WTC11 (cell line): ENCODE results near the gene LCE3A. TPM values are rescaled to one million over a fixed set of nuclear protein-coding genes. Genes with fewer than 3 reads are reported as not detected.

Experiments
- ATAC-seq: fragments of 200-7000 bp; cut with Tn5 transposase; 2 replicates; pipeline ENCODE4 v1.10.0; 2021; ENCODE audit warnings: mild to moderate bottlenecking, moderate library complexity
- CTCF ChIA-PET: fragments of 300-600 bp; sonication (Branson Sonifier 250); formaldehyde crosslinking; loops from one replicate; lab custom pipeline; 2021; ENCODE audit warnings: antibody characterized with exemption; lab: Charles Lee
- POLR2A ChIA-PET: fragments of 350-600 bp; sonication (Branson Sonifier 250); formaldehyde crosslinking; loops from one replicate; lab custom pipeline; 2021; ENCODE audit warnings: antibody characterized with exemption; lab: Charles Lee
- DNase-seq: peaks from one replicate; pipeline ENCODE4 v3.0.0; 2021; ENCODE audit warnings: low spot score
- H3K27ac Mint-ChIP-seq: 2 replicates; pipeline ENCODE4 v1.8.0; 2021; ENCODE audit warnings: mixed read lengths
- H3K27me3 Mint-ChIP-seq: 2 replicates; pipeline ENCODE4 v1.8.0; 2021; ENCODE audit warnings: low read depth, mild to moderate bottlenecking, moderate library complexity, mixed read lengths
- H3K36me3 Mint-ChIP-seq: 2 replicates; pipeline ENCODE4 v1.8.0; 2021; ENCODE audit warnings: mixed read lengths
- H3K4me1 Mint-ChIP-seq: 2 replicates; pipeline ENCODE4 v1.8.0; 2022; ENCODE audit warnings: mixed read lengths
- H3K4me3 Mint-ChIP-seq: 2 replicates; pipeline ENCODE4 v1.8.0; 2021; ENCODE audit warnings: mild to moderate bottlenecking, moderate library complexity, mixed read lengths
- H3K9me3 Mint-ChIP-seq: 2 replicates; pipeline ENCODE4 v1.8.0; 2021; ENCODE audit warnings: mixed read lengths
- ATF1 ChIP-seq: sonication (generic); formaldehyde crosslinking; IDR thresholded peaks from 2 replicates; pipeline ENCODE4 v1.8.1; 2023; ENCODE audit warnings: mild to moderate bottlenecking, moderate library complexity, missing genetic modification reagents
- ATF3 ChIP-seq: sonication (generic); formaldehyde crosslinking; conservative IDR thresholded peaks from 2 replicates; pipeline ENCODE4 v1.8.1; 2022; ENCODE audit warnings: mild to moderate bottlenecking, missing genetic modification reagents
- CREB1 ChIP-seq: sonication (generic); formaldehyde crosslinking; IDR thresholded peaks from 2 replicates; pipeline ENCODE4 v1.8.0; 2023; ENCODE audit warnings: mild to moderate bottlenecking, missing genetic modification reagents
- ELF4 ChIP-seq: sonication (generic); formaldehyde crosslinking; IDR thresholded peaks from 2 replicates; pipeline ENCODE4 v1.8.1; 2022; ENCODE audit warnings: low read depth, mild to moderate bottlenecking, moderate library complexity, missing genetic modification reagents
- ESRRA ChIP-seq: sonication (generic); formaldehyde crosslinking; IDR thresholded peaks from 2 replicates; pipeline ENCODE4 v1.8.1; 2022; ENCODE audit warnings: mild to moderate bottlenecking, missing genetic modification reagents, borderline replicate concordance
- FOXK1 ChIP-seq: sonication (generic); formaldehyde crosslinking; IDR thresholded peaks from 2 replicates; pipeline ENCODE4 v1.8.0; 2022; ENCODE audit warnings: mild to moderate bottlenecking, moderate library complexity, missing genetic modification reagents
- FOXP1 ChIP-seq: sonication (generic); formaldehyde crosslinking; IDR thresholded peaks from 2 replicates; pipeline ENCODE4 v1.8.0; 2022; ENCODE audit warnings: missing genetic modification reagents, mild to moderate bottlenecking, moderate library complexity, borderline replicate concordance
- GRHL2 ChIP-seq: fragments of 250-450 bp; sonication (Bioruptor Pico); IDR thresholded peaks from 2 replicates; pipeline ENCODE4 v1.8.0; 2022; ENCODE audit warnings: mild to moderate bottlenecking, moderate library complexity; ENCODE audit not compliant: insufficient replicate concordance, severe bottlenecking
- IRF1 ChIP-seq: sonication (generic); formaldehyde crosslinking; IDR thresholded peaks from 2 replicates; pipeline ENCODE4 v1.8.0; 2023; ENCODE audit warnings: missing genetic modification reagents
- KAT7 ChIP-seq: sonication (generic); formaldehyde crosslinking; IDR thresholded peaks from 2 replicates; pipeline ENCODE4 v1.8.1; 2023; ENCODE audit warnings: missing genetic modification reagents, mild to moderate bottlenecking, borderline replicate concordance
- NFYB ChIP-seq: sonication (generic); formaldehyde crosslinking; conservative IDR thresholded peaks from 2 replicates; pipeline ENCODE4 v1.8.0; 2022; ENCODE audit warnings: low read depth, missing genetic modification reagents
- NR1H2 ChIP-seq: sonication (generic); formaldehyde crosslinking; IDR thresholded peaks from 2 replicates; pipeline ENCODE4 v1.9.0; 2021; ENCODE audit warnings: mild to moderate bottlenecking, moderate library complexity, missing genetic modification reagents
- SMAD3 ChIP-seq: sonication (generic); formaldehyde crosslinking; IDR thresholded peaks from 2 replicates; pipeline ENCODE4 v1.8.0; 2022; ENCODE audit warnings: missing genetic modification reagents, mild to moderate bottlenecking, borderline replicate concordance
- SP1 ChIP-seq: sonication (generic); formaldehyde crosslinking; conservative IDR thresholded peaks from 2 replicates; pipeline ENCODE4 v1.8.1; 2022; ENCODE audit warnings: missing genetic modification reagents
- TCF7 ChIP-seq: sonication (generic); formaldehyde crosslinking; IDR thresholded peaks from 2 replicates; pipeline ENCODE4 v1.8.0; 2022; ENCODE audit warnings: mild to moderate bottlenecking, low read depth, missing genetic modification reagents, moderate library complexity
- ZBTB21 ChIP-seq: sonication (generic); formaldehyde crosslinking; IDR thresholded peaks from 2 replicates; pipeline ENCODE4 v1.8.1; 2023; ENCODE audit warnings: mild to moderate bottlenecking, missing genetic modification reagents, borderline replicate concordance
- ZMAT4 ChIP-seq: fragments of 250-450 bp; sonication (Bioruptor Pico); IDR thresholded peaks from 2 replicates; pipeline ENCODE4 v1.9.0; 2021; ENCODE audit warnings: mild to moderate bottlenecking
- ZNF121 ChIP-seq: sonication (generic); formaldehyde crosslinking; IDR thresholded peaks from 2 replicates; pipeline ENCODE4 v1.8.0; 2023; ENCODE audit warnings: missing genetic modification reagents
- ZNF138 ChIP-seq: sonication (generic); formaldehyde crosslinking; conservative IDR thresholded peaks from 2 replicates; pipeline ENCODE4 v1.8.1; 2022; ENCODE audit warnings: mild to moderate bottlenecking, moderate library complexity, missing genetic modification reagents
- ZNF423 ChIP-seq: fragments of 250-450 bp; sonication (Bioruptor Pico); IDR thresholded peaks from 2 replicates; pipeline ENCODE4 v2.1.2; 2022; ENCODE audit warnings: mild to moderate bottlenecking, moderate library complexity
- total RNA-seq: library from RNA; stranded (reverse); gene quantifications from 3 replicates; pipeline ENCODE4 v1.2.3, GENCODE V29; 2021
- TF ChIP-seq, protein P1 (sequence below): sonication (generic); formaldehyde crosslinking; IDR thresholded peaks from 2 replicates; pipeline ENCODE4 v1.8.0; 2023; ENCODE audit warnings: mild to moderate bottlenecking, missing genetic modification reagents
- TF ChIP-seq, protein P2 (sequence below): sonication (generic); formaldehyde crosslinking; IDR thresholded peaks from 2 replicates; pipeline ENCODE4 v1.8.1; 2023; ENCODE audit warnings: mild to moderate bottlenecking, missing genetic modification reagents, borderline replicate concordance
- TF ChIP-seq, protein P3 (sequence below): sonication (generic); formaldehyde crosslinking; IDR thresholded peaks from 2 replicates; pipeline ENCODE4 v1.8.1; 2022; ENCODE audit warnings: mild to moderate bottlenecking, missing genetic modification reagents, moderate library complexity, borderline replicate concordance
- TF ChIP-seq, protein P4 (sequence below): sonication (generic); formaldehyde crosslinking; IDR thresholded peaks from 2 replicates; pipeline ENCODE4 v1.8.1; 2022; ENCODE audit warnings: low read depth, mild to moderate bottlenecking, moderate library complexity, missing genetic modification reagents, borderline replicate concordance
- TF ChIP-seq, protein P5 (sequence below): sonication (generic); formaldehyde crosslinking; IDR thresholded peaks from 2 replicates; pipeline ENCODE4 v1.8.0; 2022; ENCODE audit warnings: mild to moderate bottlenecking, missing genetic modification reagents

The LCE3A gene
- total RNA-seq, 1 experiment from 2014 or later, result not detected

DNA sequence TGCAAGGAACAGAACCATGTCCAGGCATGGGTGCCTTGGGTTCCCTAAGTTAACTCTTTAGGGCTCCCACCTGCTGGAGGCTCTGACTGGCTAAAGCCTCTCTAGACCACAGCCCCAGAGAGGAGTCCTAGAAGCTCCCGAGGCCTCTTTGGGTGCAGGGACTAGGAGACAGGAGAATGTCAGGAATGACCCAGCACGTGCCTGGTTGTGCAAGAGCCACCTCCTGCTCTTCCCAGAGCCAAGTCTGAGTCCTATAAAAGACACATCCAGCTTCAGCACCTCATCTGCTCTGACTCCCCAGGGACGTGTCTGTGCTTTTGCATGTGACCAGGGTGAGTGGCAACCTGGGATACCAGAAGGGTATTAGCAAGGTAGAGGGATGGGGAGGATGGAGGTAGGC is 40.2 kb upstream of the LCE3A start, which contains the start of gene LCE2D (continued):
- no peak for TF ChIP-seq CREB1 (CRISPR knock-in tag)
- TF ChIP-seq, protein P1, sequence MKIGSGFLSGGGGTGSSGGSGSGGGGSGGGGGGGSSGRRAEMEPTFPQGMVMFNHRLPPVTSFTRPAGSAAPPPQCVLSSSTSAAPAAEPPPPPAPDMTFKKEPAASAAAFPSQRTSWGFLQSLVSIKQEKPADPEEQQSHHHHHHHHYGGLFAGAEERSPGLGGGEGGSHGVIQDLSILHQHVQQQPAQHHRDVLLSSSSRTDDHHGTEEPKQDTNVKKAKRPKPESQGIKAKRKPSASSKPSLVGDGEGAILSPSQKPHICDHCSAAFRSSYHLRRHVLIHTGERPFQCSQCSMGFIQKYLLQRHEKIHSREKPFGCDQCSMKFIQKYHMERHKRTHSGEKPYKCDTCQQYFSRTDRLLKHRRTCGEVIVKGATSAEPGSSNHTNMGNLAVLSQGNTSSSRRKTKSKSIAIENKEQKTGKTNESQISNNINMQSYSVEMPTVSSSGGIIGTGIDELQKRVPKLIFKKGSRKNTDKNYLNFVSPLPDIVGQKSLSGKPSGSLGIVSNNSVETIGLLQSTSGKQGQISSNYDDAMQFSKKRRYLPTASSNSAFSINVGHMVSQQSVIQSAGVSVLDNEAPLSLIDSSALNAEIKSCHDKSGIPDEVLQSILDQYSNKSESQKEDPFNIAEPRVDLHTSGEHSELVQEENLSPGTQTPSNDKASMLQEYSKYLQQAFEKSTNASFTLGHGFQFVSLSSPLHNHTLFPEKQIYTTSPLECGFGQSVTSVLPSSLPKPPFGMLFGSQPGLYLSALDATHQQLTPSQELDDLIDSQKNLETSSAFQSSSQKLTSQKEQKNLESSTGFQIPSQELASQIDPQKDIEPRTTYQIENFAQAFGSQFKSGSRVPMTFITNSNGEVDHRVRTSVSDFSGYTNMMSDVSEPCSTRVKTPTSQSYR, result no peak
- no peak for TF ChIP-seq ZNF423 (CRISPR knock-in tag)
- no peak for TF ChIP-seq ELF4 (CRISPR knock-in tag)
- no peak for TF ChIP-seq ATF1 (CRISPR knock-in tag)
- TF ChIP-seq FOXP1, result no peak
- TF ChIP-seq, protein P2, sequence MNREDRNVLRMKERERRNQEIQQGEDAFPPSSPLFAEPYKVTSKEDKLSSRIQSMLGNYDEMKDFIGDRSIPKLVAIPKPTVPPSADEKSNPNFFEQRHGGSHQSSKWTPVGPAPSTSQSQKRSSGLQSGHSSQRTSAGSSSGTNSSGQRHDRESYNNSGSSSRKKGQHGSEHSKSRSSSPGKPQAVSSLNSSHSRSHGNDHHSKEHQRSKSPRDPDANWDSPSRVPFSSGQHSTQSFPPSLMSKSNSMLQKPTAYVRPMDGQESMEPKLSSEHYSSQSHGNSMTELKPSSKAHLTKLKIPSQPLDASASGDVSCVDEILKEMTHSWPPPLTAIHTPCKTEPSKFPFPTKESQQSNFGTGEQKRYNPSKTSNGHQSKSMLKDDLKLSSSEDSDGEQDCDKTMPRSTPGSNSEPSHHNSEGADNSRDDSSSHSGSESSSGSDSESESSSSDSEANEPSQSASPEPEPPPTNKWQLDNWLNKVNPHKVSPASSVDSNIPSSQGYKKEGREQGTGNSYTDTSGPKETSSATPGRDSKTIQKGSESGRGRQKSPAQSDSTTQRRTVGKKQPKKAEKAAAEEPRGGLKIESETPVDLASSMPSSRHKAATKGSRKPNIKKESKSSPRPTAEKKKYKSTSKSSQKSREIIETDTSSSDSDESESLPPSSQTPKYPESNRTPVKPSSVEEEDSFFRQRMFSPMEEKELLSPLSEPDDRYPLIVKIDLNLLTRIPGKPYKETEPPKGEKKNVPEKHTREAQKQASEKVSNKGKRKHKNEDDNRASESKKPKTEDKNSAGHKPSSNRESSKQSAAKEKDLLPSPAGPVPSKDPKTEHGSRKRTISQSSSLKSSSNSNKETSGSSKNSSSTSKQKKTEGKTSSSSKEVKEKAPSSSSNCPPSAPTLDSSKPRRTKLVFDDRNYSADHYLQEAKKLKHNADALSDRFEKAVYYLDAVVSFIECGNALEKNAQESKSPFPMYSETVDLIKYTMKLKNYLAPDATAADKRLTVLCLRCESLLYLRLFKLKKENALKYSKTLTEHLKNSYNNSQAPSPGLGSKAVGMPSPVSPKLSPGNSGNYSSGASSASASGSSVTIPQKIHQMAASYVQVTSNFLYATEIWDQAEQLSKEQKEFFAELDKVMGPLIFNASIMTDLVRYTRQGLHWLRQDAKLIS (CRISPR knock-in tag), result no peak
- no peak for TF ChIP-seq KAT7 (CRISPR knock-in tag)

- H3K27ac Mint-ChIP-seq, result no peak overlapping the region
- DNase-seq (no peak), ATAC-seq (no peak)
- CTCF ChIA-PET, result no interaction called here
- POLR2A ChIA-PET, result no interaction called here
- no peak overlapping the region for H3K4me3 Mint-ChIP-seq
- no peaks in the 10 kb centered on the region for H3K4me1 Mint-ChIP-seq
- peaks cover 87% of the 10 kb centered on the region for H3K9me3 Mint-ChIP-seq
- TF ChIP-seq, protein P3, sequence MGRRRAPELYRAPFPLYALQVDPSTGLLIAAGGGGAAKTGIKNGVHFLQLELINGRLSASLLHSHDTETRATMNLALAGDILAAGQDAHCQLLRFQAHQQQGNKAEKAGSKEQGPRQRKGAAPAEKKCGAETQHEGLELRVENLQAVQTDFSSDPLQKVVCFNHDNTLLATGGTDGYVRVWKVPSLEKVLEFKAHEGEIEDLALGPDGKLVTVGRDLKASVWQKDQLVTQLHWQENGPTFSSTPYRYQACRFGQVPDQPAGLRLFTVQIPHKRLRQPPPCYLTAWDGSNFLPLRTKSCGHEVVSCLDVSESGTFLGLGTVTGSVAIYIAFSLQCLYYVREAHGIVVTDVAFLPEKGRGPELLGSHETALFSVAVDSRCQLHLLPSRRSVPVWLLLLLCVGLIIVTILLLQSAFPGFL (CRISPR knock-in tag), result no peak
- TF ChIP-seq SP1 (no peak), ZMAT4 (no peak), CREB1 (CRISPR knock-in tag) (no peak), ATF3 (no peak), FOXK1 (CRISPR knock-in tag) (no peak)
- TF ChIP-seq, protein P4, sequence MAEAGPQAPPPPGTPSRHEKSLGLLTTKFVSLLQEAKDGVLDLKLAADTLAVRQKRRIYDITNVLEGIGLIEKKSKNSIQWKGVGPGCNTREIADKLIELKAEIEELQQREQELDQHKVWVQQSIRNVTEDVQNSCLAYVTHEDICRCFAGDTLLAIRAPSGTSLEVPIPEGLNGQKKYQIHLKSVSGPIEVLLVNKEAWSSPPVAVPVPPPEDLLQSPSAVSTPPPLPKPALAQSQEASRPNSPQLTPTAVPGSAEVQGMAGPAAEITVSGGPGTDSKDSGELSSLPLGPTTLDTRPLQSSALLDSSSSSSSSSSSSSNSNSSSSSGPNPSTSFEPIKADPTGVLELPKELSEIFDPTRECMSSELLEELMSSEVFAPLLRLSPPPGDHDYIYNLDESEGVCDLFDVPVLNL (CRISPR knock-in tag), result no peak
- peaks cover 69% of the 10 kb centered on the region for H3K36me3 Mint-ChIP-seq
- H3K27me3 Mint-ChIP-seq, result peaks cover 3% of the 10 kb centered on the region; the same call in 1 of the 2 replicates
Observed at GRCh38 chr1:152658649-152659048, 35.7 kb upstream of the LCE3A start.

- no peak for DNase-seq
- ATAC-seq, result no peak
- Mint-ChIP-seq H3K27me3 (peaks cover 3% of the 10 kb centered on the region; the same call in 1 of the 2 replicates), H3K27ac (no peak overlapping the region), H3K4me3 (no peak overlapping the region), H3K4me1 (no peaks in the 10 kb centered on the region), H3K9me3 (peaks cover 84% of the 10 kb centered on the region), H3K36me3 (peaks cover 65% of the 10 kb centered on the region)
- ChIA-PET POLR2A (no interaction called here), CTCF (no interaction called here)
- TF ChIP-seq IRF1 (CRISPR knock-in tag) (no peak), NFYB (CRISPR knock-in tag) (no peak), SMAD3 (CRISPR knock-in tag) (no peak), GRHL2 (CRISPR knock-in tag) (no peak), ESRRA (CRISPR knock-in tag) (no peak), ZBTB21 (CRISPR knock-in tag) (no peak), ZNF138 (CRISPR knock-in tag) (no peak), ZNF121 (CRISPR knock-in tag) (no peak), NR1H2 (CRISPR knock-in tag) (no peak), TCF7 (CRISPR knock-in tag) (no peak)
- TF ChIP-seq, protein P5, sequence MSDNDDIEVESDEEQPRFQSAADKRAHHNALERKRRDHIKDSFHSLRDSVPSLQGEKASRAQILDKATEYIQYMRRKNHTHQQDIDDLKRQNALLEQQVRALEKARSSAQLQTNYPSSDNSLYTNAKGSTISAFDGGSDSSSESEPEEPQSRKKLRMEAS, result no peak
Observed at GRCh38 chr1:152657677-152658076, 34.8 kb upstream of the LCE3A start.
